Renal pelvis (tissue), 4 donors: ENCODE results near the gene TMEM121B. TPM values are rescaled to one million over a fixed set of nuclear protein-coding genes. Genes with fewer than 3 reads are reported as not detected.

Experiments used
- DNase-seq: peaks from one replicate; pipeline ENCODE4 v3.0.0-alpha.2; 2013
- polyA plus RNA-seq, 3 donors: library from polyadenylated mRNA; unstranded; fragments of 120-200 nt; gene quantifications; one replicate each; pipeline ENCODE4 v1.2.1, GENCODE V29; 2013; ENCODE audit not compliant: insufficient read length in 3 of 3

Gene TMEM121B
- polyA plus RNA-seq, 3 donors = 0.84 to 1.0 (median 1.00) TPM

DNA sequence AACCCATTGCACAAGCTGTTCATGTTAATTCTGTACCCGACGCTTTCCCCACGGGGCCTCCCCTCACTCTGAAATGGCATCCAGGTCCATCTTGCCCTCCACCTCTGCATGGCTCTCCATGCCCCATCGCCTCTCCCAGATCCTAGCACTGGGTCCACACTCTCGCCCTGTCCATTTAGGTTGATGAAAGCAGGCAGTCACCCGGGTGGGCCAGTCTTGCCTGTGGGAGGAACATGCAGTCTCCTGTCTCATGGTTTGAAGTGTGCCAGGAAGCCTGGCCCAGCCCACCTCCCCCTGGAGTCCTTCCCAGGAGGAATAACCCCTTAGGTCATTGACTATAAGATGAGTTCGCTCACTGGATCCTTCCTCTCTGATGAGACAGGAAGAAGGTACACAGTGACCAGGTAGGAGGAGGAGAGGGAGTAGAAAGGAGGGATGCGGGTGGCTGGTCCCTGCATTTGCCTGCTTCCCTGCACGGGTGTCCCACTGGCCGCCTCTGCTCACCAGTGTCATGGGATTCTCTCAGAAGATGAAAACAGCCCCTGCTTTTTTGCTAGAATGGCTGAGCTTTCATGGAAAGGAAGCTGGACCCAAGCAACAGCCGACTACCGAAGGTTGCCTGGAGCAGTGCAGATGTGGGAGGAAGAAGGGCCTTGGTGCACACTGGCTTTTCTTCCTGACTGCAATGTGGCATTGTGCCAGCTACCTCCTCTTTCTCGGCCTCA, 6.8 kb downstream of the TMEM121B start:
- DNase-seq = no peak

GRCh38 chr22:17113600-17113999, 7.6 kb downstream of the TMEM121B start:
- no peak for DNase-seq

DNA sequence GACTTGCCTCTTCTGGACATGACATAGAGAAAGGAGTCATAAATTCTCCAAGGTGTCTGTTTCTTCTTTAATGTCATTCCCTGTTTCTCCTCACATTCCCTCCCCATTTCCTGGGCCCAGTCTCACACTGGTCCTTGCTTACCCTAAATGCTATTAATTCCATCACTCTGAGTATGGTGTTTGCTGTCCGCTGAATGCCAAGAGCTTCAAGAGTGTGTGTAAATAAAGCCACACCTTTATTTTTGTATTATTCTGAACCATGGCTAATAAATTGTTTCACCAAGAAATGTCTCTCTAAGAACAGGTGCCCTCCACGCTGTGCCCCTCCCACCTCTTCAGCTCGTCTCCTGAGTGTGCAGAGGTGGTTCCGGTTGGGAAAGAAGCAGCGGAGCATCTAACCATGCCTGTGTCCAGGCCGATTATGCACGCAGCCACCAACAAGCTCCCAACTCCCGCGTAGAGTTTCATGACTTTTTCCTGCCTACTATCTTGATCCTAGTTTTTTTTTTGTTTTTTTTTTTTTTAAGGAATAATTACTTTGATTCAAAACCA, 8.6 kb downstream of the TMEM121B start:
- no peak for DNase-seq

GRCh38 chr22:17110791-17111550, 10.2 kb downstream of the TMEM121B start:
- DNase-seq = no peak

GRCh38 chr22:17109976-17110375, 11.2 kb downstream of the TMEM121B start:
- DNase-seq = no peak

DNA sequence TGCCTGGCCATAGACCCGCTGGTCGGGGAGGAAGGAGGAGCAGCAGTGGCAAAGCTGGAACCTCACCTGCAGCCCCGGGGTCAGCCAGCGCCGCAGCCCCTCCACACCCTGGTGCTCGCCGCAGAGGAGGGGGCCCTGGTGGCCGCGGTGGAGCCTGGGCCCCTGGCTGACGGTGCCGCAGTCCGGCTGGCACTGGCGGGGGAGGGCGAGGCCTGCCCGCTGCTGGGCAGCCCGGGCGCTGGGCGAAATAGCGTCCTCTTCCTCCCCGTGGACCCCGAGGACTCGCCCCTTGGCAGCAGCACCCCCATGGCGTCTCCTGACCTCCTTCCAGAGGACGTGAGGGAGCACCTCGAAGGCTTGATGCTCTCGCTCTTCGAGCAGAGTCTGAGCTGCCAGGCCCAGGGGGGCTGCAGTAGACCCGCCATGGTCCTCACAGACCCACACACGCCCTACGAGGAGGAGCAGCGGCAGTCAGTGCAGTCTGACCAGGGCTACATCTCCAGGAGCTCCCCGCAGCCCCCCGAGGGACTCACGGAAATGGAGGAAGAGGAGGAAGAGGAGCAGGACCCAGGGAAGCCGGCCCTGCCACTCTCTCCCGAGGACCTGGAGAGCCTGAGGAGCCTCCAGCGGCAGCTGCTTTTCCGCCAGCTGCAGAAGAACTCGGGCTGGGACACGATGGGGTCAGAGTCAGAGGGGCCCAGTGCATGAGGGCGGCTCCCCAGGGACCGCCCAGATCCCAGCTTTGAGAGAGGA, 11.9 kb downstream of the TMEM121B start:
- no peak for DNase-seq

GRCh38 chr22:17108256-17109112, 12.7 kb downstream of the TMEM121B start:
- no peak for DNase-seq

- no peak for DNase-seq
Measured at GRCh38 chr22:17107547-17107810, 13.7 kb downstream of the TMEM121B start.

DNA sequence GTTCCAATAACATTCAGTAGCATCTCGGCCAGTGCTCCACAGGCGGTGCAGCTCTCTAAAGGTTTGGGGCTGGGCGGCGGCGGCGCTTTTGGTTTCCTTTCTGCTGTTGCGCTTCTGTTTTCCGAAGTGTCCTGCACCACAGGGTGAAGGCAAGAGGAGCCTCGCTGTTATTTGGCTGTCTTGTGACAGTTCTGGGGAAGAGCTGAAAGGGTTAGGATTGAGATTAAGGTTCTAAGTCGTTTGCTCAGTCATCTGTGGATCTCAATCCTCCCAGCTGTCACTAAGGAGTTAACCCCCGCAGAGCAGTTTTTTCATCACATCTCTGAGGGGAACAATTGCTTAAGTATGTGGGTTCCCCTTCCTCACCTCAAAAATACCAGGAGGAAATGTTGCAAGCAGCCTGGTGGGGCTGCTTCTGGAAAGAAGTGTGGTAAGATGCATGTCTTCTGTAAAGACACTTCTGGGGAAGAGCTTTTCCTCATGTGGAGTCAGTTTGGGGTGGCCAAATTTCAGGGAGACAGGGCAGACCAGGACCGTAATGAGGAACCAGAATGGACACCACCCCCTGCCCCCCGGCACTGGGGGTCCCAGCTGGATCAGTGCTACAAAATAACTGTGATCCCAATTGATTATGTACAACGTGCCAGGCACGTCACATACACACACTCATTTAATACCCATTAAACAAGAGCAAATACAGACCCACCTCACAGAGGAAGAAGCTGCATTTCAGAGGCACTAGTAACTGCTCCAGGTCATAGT, 14.2 kb downstream of the TMEM121B start:
- no peak for DNase-seq

DNA sequence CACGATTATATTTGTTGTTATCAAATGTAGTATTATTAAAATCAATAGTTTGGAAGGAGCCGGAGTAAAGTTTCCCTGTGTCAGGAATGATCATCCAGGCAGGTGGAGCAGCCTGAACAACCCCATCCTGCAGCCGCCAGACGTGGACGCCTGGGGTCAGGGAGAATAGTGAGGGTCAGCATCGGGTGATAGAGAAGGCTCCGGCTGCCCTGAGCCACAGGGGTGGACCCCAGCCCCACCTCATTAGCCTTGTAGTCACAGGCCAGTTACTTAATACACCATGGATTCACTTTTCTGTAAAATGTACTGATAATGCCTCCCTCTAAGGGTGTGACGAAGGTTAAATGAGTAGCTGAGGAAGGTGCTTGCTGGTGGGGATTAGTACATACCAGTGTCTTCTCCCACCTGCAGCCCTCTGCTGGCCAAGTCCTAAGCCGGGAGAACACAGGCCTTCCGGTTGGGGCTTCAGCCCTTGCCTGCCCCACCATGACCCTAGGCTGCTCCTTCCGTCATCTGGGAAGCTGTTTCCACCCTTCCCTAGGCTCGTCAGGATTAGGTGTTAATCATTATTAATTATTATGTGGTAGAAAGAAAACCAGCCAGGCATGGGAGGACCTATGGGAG, 14.9 kb downstream of the TMEM121B start:
- no peak for DNase-seq

- DNase-seq = no peak
Measured at GRCh38 chr22:17105143-17106129, 15.7 kb downstream of the TMEM121B start.

GRCh38 chr22:17104336-17104935, 16.7 kb downstream of the TMEM121B start:
- DNase-seq = no peak

DNA sequence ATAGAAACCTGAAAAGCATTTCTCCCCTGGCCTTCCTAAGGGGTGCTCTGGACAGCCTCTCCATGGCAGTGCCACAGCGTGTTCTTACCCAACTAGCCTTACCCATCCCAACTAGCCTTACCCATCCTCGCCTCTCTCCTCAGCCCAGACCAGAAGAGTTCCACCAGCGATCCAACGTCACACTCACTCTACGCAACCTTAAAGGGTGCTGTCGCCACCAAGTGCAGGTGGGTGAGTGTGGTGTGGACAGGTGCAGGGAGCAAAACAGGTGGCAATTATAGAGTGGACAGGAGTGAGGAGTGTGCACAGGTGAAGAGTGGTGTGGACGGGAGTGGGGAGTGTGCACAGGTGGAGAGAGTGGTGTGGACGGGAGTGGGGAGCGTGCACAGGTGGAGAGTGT, 17.8 kb downstream of the TMEM121B start:
- DNase-seq = no peak

DNA sequence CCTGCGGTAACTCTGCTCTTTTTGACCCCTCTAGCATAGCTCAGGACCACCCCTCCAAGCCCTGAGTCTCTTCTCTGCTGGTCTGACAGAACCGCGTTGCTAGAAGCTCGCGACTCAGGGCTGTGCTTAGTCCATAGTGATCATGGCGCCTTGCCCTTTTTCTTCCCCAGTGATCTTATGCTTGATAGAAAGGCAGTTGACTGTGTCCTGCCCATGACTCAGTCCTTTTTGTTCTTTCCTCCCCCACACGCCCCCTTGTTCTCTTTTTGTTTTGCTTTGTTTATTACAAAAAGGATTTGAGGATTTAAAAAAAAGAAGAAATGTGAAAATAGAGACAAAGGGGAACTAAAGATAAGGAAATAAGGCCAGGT, 18.9 kb downstream of the TMEM121B start:
- DNase-seq = no peak

GRCh38 chr22:17101475-17102296, 19.5 kb downstream of the TMEM121B start:
- no peak for DNase-seq

DNA sequence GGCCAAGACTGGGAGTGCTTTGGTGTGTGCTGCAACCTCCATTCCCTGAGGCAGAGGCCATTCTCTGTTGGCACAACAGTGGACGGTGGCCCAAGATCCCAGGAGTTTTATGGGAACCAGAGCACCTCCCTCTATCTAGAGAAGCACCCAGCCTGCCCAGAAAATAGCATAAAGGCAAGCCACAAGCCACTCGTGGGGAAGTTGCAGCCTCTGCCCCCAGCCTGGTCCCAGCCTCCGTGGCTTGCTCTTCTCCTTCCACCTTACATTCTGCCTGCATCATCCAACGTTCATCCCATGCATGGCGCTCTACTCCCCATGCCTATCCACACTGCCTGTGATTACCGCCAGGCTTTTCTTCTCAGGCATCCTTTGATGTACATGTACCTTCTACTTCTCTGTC, 20.5 kb downstream of the TMEM121B start:
- no peak for DNase-seq

GRCh38 chr22:17098379-17098819, 22.8 kb downstream of the TMEM121B start:
- no peak for DNase-seq

DNA sequence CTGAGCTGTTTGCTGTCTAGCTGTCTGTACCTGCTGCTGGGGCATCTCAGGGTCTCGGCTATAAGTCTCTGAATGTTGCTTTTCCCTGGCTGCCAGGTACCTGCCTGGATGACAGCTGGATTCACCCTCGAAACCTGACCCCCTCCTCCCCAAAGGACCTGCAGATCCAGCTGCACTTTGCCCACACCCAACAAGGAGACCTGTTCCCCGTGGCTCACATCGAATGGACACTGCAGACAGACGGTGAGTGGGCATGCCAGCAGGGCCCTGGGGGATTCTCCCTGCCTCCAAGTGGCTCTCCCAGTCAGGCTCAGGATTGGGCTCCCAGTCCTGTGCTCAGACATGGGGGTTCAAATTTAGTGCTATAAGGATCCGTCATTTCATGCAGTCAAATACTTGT, 23.5 kb downstream of the TMEM121B start:
- no peak for DNase-seq
